Body of pancreas (tissue), 4 donors: ENCODE measurements around the gene CD3D.

Experiments
- POLR2A ChIP-seq, 3 donors: fragments of 450-650 bp; IDR thresholded peaks; one replicate each; pipeline ENCODE4 v1.6.1; 2016; ENCODE audit warnings: antibody characterized with exemption in 3 of 3, mild to moderate bottlenecking in 2 of 3
- TF ChIP-seq, protein P1 (sequence below), 7 experiments: fragments of 450-650 bp in 4 of 7; fragments of 200-600 bp in 3 of 7; sonication (generic) in 3 of 7; IDR thresholded peaks; one replicate each; pipeline ENCODE4 v1.5.1; 2016 to 2019; ENCODE audit warnings: antibody characterized with exemption in 7 of 7

DNA sequence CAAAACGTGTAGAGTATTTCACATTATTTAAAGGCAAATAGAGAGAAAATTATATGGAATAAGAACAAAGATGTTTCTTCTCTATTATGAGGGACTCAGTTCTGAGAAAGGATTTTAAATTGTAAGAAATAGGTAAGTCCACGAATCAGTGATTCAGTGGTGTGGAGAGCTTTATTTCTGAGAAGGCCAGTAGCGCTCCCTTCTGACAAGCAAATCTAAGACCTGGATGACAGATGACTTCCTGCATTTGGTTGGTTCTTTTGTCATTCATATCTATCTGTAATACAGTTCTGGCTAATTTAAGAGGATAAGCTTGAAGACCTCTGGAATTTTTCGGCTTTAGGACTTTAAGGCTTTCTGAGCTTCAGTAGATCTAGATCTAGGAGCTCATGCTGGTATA, 31.0 kb downstream of the CD3D start:
- TF ChIP-seq, protein P1, sequence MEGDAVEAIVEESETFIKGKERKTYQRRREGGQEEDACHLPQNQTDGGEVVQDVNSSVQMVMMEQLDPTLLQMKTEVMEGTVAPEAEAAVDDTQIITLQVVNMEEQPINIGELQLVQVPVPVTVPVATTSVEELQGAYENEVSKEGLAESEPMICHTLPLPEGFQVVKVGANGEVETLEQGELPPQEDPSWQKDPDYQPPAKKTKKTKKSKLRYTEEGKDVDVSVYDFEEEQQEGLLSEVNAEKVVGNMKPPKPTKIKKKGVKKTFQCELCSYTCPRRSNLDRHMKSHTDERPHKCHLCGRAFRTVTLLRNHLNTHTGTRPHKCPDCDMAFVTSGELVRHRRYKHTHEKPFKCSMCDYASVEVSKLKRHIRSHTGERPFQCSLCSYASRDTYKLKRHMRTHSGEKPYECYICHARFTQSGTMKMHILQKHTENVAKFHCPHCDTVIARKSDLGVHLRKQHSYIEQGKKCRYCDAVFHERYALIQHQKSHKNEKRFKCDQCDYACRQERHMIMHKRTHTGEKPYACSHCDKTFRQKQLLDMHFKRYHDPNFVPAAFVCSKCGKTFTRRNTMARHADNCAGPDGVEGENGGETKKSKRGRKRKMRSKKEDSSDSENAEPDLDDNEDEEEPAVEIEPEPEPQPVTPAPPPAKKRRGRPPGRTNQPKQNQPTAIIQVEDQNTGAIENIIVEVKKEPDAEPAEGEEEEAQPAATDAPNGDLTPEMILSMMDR (IDR thresholded peaks at IDR 0.05), result no peak
- no peak for TF ChIP-seq POLR2A (IDR thresholded peaks at IDR 0.05)
